OCI-LY1 (cell line): ENCODE measurements around the gene GJD3.

Experiments
- H2AFZ ChIP-seq: fragments of 200-600 bp; sonication (generic), shearing (Covaris generic); 2 replicates; pipeline ENCODE4 v1.6.0; 2014; ENCODE audit warnings: antibody characterized with exemption, mild to moderate bottlenecking, low read length
- H3F3A ChIP-seq: fragments of 200-600 bp; sonication (generic), shearing (Covaris generic); 2 replicates; pipeline ENCODE4 v1.6.0; 2014; ENCODE audit warnings: mild to moderate bottlenecking, antibody characterized with exemption, low read length, moderate library complexity; ENCODE audit not compliant: insufficient read depth
- H3K27ac ChIP-seq: fragments of 200-600 bp; sonication (generic); 2 replicates; pipeline ENCODE4 v1.5.1; 2014; ENCODE audit warnings: low read length, mixed run types, mild to moderate bottlenecking, low read depth; ENCODE audit not compliant: poor library complexity, severe bottlenecking
- H3K27me3 ChIP-seq: fragments of 200-600 bp; sonication (generic); 2 replicates; pipeline ENCODE4 v1.6.0; 2014; ENCODE audit warnings: antibody characterized with exemption, mild to moderate bottlenecking, low read length, moderate library complexity; ENCODE audit not compliant: insufficient read depth
- H3K36me3 ChIP-seq: fragments of 200-600 bp; sonication (generic); 2 replicates; pipeline ENCODE4 v1.6.1; 2014; ENCODE audit warnings: mild to moderate bottlenecking, antibody characterized with exemption, low read length, moderate library complexity, mixed read lengths; ENCODE audit not compliant: insufficient read depth
- H3K4me1 ChIP-seq: fragments of 200-600 bp; sonication (generic); 2 replicates; pipeline ENCODE4 v1.5.1; 2014; ENCODE audit warnings: mild to moderate bottlenecking, low read length, moderate library complexity; ENCODE audit not compliant: insufficient read depth, severe bottlenecking
- H3K4me2 ChIP-seq: fragments of 200-600 bp; sonication (generic), shearing (Covaris generic); 2 replicates; pipeline ENCODE4 v1.6.1; 2014; ENCODE audit warnings: low read length
- H3K4me3 ChIP-seq: fragments of 200-600 bp; sonication (generic); 2 replicates; pipeline ENCODE4 v1.5.1; 2014; ENCODE audit warnings: low read length, low read depth, mild to moderate bottlenecking, mixed read lengths; ENCODE audit not compliant: poor library complexity, severe bottlenecking
- H3K79me2 ChIP-seq: fragments of 200-600 bp; shearing (Covaris generic); 2 replicates; pipeline ENCODE4 v1.6.1; 2016; ENCODE audit warnings: mixed run types, low read length, mixed read lengths; ENCODE audit not compliant: insufficient read depth
- H3K9ac ChIP-seq: fragments of 200-600 bp; sonication (generic), shearing (Covaris generic); 2 replicates; pipeline ENCODE4 v1.6.1; 2014; ENCODE audit warnings: mild to moderate bottlenecking, low read length, mixed read lengths
- H3K9me2 ChIP-seq: fragments of 200-600 bp; sonication (generic), shearing (Covaris generic); 2 replicates; pipeline ENCODE4 v1.6.1; 2014; ENCODE audit warnings: low read depth, mild to moderate bottlenecking, low read length, mixed read lengths
- H3K9me3 ChIP-seq: fragments of 200-600 bp; shearing (Covaris generic); 2 replicates; pipeline ENCODE4 v1.6.1; 2014; ENCODE audit warnings: low read length, mixed read lengths
- H4K20me1 ChIP-seq: fragments of 200-600 bp; sonication (generic), shearing (Covaris generic); 2 replicates; pipeline ENCODE4 v1.6.0; 2016; ENCODE audit warnings: mild to moderate bottlenecking, low read length; ENCODE audit not compliant: insufficient read depth
- EZH2 ChIP-seq: fragments of 200-600 bp; sonication (generic), shearing (Covaris generic); IDR thresholded peaks from 2 replicates; pipeline ENCODE4 v1.8.0; 2017; ENCODE audit warnings: borderline replicate concordance, mixed run types, mild to moderate bottlenecking, antibody characterized with exemption, low read length, moderate library complexity, mixed read lengths
- TF ChIP-seq, protein P1 (sequence below): fragments of 200-600 bp; sonication (generic), shearing (Covaris generic); IDR thresholded peaks from 2 replicates; pipeline ENCODE4 v1.5.1; 2017; ENCODE audit warnings: mild to moderate bottlenecking, antibody characterized with exemption, low read length, moderate library complexity, mixed read lengths

GJD3 gene

DNA sequence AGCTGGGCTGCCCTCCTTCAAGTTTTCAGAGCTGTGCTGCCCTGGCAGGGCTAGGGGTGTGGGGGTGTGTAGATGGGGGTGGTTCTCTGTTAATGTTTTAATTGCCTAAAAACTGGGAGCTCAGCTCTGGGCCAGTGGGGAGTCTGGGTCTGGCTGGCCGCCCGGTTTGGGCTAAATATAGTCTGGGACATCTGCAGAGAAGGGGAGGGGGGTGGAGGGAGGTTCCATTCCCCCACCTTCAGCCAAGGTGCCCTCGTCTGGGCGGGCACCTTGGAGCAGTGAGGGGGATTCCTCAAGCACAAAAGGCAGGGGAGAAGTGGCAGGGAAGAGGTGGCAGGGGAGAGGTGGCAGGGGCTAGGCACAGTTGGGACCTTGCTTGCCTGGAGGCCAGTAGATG lies 42.6 kb downstream of the GJD3 start:
- H3K4me3 ChIP-seq = peak overlapping the region; percentile 45
- no peaks in the 10 kb centered on the region for H4K20me1 ChIP-seq
- H3K27me3 ChIP-seq = peaks cover 11% of the 10 kb centered on the region; the same call in 1 of the 2 replicates
- no peak overlapping the region; the same call in 1 of the 2 replicates for H3K9ac ChIP-seq
- no peaks in the 10 kb centered on the region for H3F3A ChIP-seq
- no peak overlapping the region for H2AFZ ChIP-seq
- no peaks in the 10 kb centered on the region for H3K79me2 ChIP-seq
- no peak for TF ChIP-seq EZH2
- TF ChIP-seq, protein P1, sequence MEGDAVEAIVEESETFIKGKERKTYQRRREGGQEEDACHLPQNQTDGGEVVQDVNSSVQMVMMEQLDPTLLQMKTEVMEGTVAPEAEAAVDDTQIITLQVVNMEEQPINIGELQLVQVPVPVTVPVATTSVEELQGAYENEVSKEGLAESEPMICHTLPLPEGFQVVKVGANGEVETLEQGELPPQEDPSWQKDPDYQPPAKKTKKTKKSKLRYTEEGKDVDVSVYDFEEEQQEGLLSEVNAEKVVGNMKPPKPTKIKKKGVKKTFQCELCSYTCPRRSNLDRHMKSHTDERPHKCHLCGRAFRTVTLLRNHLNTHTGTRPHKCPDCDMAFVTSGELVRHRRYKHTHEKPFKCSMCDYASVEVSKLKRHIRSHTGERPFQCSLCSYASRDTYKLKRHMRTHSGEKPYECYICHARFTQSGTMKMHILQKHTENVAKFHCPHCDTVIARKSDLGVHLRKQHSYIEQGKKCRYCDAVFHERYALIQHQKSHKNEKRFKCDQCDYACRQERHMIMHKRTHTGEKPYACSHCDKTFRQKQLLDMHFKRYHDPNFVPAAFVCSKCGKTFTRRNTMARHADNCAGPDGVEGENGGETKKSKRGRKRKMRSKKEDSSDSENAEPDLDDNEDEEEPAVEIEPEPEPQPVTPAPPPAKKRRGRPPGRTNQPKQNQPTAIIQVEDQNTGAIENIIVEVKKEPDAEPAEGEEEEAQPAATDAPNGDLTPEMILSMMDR = no peak
- no peaks in the 10 kb centered on the region for H3K36me3 ChIP-seq
- no peaks in the 10 kb centered on the region for H3K9me2 ChIP-seq
- H3K4me1 ChIP-seq = peaks cover 38% of the 10 kb centered on the region
- peak overlapping the region; percentile 63 for H3K4me2 ChIP-seq
- no peaks in the 10 kb centered on the region for H3K9me3 ChIP-seq
- no peak overlapping the region for H3K27ac ChIP-seq

- Histone ChIP-seq H2AFZ (no peak overlapping the region), H3K27ac (no peak overlapping the region), H3K4me1 (peaks cover 38% of the 10 kb centered on the region), H3K36me3 (no peaks in the 10 kb centered on the region), H3K27me3 (peaks cover 7% of the 10 kb centered on the region; the same call in 1 of the 2 replicates), H3K9me2 (no peaks in the 10 kb centered on the region), H3K9ac (no peak overlapping the region), H3K79me2 (no peaks in the 10 kb centered on the region), H4K20me1 (no peaks in the 10 kb centered on the region), H3K4me2 (no peak overlapping the region), H3K4me3 (no peak overlapping the region), H3F3A (no peaks in the 10 kb centered on the region), H3K9me3 (no peaks in the 10 kb centered on the region)
- no peak for TF ChIP-seq EZH2
- TF ChIP-seq, protein P1 = no peak
Observed at GRCh38 chr17:40321524-40321929, 43.0 kb downstream of the GJD3 start.

- Histone ChIP-seq H2AFZ (no peak overlapping the region), H3K4me2 (no peak overlapping the region), H3K9me2 (no peaks in the 10 kb centered on the region), H3K9me3 (no peaks in the 10 kb centered on the region), H3K4me1 (peaks cover 38% of the 10 kb centered on the region), H3K36me3 (no peaks in the 10 kb centered on the region), H3K9ac (no peak overlapping the region), H3K27ac (no peak overlapping the region), H3K27me3 (peaks cover 4% of the 10 kb centered on the region; the same call in 1 of the 2 replicates), H3K79me2 (no peaks in the 10 kb centered on the region), H3K4me3 (no peak overlapping the region), H4K20me1 (no peaks in the 10 kb centered on the region), H3F3A (no peaks in the 10 kb centered on the region)
- TF ChIP-seq, protein P1 = no peak
- no peak for TF ChIP-seq EZH2
Observed at GRCh38 chr17:40320756-40321523, 43.6 kb downstream of the GJD3 start.
